GM18861 (cell line): Measurements from ENCODE around the gene KIF4A.
A peak's percentile ranks its signal among the peaks of the same experiment; 100 is the strongest.

Source experiments
- ATAC-seq: cut with Tn5 transposase; IDR thresholded peaks from one replicate; pipeline ENCODE4 v1.9.1; 2021; ENCODE audit not compliant: unreplicated experiment

Gene KIF4A

DNA sequence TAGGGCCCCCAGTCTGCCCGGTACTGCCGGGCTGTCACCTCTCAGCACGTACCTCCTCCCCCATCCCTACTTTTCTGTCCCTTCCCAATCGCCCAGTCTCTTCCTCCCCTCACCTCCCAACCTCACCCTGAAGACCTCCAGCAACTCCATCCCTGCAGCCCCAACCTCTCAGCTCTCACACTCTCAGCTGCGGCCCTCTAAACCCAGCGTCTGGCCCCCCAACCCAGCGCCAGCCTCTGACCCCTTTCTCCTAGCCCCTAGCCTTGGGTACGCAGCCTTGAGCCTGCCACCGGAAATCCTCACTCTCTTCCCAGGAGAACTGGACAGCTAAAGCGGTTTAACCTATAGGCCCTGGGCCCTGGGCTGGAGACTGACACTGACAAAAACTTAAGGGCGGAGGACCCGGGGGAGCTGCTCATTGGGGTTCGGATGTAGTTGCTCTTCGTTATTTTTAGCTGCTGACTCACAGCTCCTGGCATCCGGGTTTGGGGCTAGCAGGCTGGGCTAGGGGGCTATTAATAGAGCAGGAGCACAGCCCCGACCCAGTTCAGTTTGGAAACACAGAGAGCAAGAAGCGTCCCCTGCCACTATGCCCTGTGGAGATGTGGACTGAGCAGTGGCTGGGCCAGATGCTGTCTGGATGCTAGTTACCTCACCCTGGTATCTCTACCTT lies 145.1 kb downstream of the KIF4A start:
- ATAC-seq = no peak

DNA sequence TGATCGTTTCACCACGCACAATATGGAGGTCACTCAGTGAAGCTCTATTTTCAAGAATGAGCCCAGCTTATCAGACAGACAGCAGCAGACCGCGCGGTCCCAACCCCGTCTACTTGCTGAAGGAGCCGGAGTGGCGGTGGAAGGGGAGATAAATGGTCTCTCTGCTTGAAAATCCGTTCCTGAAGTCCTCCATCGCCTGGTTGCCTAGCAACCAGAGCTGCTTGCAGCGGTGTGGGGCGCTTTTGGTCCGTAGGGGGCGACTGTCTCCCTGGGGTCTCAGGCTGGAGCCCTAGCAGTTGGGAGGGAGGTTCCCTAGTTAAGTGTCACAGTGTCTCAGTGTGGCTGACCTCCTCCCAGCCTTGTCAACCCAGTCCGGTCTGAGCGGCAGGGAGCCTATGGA lies 146.4 kb downstream of the KIF4A start:
- ATAC-seq = no peak

DNA sequence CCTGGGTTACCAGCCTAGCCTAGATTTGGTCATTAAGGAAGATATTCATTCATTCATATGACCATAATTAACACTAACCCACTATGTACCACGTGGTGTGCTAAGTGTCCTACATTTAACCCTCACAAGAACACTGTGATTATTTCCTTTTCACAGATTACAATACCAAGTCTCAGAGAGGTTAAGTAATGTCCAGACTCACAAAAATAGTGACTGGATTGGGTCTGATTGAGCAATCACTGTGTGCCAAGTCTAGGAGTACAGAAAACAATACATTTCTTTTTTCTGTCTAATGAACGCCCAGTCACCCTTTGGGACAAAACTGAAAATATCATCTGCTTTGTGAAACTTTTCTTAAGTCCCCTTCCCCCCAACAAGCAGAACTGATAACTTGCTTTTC lies 147.1 kb downstream of the KIF4A start:
- no peak for ATAC-seq

DNA sequence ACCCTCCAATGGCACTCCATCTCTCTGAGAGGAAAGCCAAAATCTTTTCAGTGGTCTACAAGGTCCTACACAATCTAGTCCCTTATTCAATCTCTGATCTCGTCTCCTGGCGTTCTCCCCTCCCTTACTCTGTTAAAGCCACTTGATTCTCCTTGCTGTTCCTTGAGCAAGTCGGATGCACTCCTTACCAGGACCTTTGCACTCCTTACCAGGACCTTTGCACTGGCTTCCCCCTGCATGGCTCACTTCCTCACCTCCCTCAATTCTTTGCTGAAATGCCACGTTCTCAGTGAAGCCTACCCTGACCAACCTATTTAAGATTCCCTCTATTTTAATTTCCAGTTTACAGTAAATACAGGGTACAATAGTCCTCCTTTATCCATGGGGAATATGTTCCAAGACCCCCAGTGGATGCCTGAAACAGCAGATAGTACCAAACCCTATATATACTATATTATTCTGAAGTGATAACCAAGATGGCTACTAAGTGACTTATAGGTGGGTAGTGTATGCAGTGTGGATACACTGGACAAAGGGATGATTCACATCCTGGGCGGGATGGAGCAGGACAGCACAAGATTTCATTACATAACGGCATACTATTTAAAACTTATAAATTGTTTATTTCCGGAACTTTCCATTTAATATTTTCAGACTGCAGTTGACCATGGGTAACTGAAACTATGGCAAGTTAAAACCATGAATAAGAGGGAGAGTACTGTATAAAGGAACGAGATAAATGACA lies 148.2 kb downstream of the KIF4A start:
- ATAC-seq = no peak

DNA sequence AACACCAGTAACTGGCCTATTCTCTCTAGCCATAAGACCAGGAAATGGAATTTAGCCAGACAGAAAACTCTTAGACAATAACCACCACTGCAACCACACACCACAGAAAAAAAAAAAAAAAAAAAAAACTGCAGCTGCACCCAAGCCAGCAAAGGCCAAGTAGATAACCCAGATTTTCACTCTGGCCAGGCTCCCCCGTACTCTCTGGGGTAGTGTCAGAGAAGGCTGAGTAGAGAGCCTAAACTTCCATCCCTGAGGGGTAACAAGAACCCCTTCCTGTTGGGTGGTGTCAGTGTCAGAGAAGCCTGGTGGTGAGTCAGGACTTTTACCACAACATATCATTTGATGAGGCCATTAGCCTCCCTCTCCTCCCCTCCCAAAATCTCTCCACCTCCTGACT lies 149.1 kb downstream of the KIF4A start:
- no peak for ATAC-seq

DNA sequence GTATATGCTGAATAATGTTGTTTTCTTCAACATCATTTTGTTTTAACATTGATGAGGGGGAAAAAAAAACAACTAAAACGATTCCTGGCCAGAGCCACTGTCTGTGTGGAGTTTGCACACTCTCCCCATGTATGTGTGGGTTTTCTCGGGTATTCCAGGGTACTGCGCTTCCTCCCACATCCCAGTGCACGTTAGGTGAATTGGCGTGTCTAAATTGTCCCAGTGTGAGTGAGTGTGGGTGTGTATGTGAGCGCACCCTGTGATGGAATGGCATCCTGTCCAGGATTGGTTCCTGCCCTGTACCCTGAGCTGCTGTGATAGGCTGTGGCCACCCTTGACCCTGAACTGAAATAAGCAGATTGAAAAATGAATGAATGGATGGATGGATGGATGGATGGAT lies 152.3 kb downstream of the KIF4A start:
- ATAC-seq = no peak

DNA sequence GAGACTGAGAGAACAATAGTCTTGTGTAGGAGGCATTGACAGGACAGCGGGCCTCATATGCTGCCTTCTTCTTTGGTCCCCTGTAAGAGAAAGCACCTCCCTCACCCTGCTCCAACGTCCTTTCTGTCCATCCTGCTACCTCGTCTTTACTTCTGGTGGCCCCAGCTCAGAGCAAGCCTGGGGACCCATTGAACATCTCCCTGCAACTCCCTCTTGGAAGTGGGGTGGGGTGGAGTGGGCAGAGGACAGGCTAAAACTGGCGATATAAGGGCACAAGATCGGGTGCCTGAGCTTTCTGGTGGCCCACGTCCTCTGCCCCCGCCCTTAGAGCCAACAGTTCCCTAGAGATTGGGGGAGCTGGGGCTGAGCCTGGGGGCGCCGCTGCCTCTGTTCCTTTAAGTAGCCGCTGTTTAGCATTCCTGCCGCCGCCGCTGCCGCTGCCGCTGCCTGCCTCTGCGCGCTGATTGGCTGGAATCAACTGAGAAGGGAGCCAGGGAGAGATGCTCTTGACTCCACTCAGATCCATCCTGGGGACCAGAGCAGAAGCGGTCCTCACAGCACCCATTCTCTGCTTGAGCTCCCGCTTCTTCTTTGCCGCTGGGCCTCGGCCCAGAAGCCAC lies 154.5 kb downstream of the KIF4A start, which contains the start of gene DLG3:
TSS of gene DLG3 (plus strand) at position 510 of the 620 bp plus-strand sequence. CDS start 367 bp downstream, outside the sequence.
- no peak for ATAC-seq

DNA sequence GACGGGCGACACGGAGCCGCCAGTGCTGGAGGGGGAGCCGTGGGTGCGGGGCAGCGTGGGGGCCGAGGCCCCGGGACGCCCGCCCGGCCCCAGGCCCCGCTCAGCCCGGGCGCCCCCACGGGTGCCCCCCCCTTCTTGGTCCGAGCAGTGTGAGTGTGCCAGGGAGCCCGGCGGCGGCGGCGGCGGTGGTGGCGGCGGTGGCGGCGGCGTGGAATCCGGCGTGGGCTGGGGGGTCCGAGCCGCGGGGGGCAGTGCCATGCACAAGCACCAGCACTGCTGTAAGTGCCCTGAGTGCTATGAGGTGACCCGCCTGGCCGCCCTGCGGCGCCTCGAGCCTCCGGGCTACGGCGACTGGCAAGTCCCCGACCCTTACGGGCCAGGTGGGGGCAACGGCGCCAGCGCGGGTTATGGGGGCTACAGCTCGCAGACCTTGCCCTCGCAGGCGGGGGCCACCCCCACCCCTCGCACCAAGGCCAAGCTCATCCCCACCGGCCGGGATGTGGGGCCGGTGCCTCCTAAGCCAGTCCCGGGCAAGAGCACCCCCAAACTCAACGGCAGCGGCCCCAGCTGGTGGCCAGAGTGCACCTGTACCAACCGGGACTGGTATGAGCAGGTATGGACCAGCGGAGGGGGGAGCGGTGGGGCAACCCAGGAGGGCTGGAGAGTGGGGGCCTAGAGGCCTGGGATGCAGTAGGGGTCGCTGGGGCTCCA lies 155.2 kb downstream of the KIF4A start:
- ATAC-seq = no peak

DNA sequence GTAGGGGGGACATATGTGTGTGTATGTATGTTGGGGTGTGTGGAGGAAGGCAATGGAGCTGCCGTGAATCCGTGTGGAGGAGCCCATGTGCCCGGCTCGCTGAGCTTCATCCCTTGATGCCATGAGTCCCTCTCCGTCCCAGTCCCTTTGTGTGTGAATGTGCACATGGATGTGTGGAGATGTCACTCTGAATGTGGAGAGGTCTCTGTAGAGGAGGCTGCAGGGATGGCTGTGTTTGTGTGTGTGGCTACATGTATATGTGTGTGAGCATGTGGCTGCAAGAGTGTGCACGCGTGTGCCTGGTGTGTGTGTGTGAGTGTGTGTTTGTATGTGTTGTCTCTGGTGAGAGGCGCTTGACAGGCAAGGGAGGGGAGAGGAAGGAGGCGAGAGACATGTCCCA lies 156.0 kb downstream of the KIF4A start:
- no peak for ATAC-seq

DNA sequence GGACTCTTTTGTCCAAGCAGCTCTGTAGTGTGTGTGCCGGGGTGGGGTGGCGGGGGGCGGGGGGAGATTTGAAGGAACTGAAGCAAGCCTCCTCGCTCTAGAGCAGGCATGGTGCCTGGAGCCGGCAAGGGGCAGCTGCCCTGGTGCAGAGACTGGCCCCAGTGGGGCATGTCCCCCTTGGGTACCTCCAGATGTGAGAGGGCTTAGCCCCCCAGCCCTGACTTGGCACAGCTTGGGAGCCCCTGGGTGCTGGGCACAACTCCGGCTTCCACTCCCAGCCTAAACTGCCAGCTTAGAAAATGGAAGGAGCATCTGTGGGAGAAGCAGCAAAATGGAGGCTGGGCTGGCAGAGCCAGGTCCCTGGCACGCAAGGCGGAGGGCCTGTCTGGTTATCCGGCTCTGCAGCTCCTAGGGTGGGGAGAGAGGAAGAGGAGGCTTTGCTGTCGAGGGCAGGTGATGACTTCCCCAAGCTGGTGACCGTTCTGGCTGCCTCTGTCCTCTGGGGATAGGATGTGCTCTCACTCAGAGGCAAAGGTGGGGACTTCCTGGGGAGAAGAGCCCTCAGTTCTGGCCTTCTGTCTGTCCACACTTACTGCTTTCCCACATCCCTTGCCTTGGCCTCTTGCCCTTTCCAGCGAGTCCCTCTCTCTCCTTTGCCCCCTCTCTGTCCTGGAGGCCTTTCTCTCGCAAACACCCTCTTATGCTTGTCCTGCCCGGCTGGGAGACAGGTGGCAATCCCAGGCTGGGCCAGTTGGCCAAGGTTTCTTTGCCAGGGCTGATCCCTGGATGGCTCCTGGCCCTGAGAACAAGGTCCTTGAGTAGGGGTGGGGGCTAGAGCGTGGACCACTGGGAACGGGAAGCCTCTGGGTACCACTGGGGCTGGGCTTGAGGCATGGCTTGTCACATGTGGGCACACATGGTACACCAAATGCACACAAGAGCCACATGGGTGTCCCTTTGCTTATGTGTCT lies 156.8 kb downstream of the KIF4A start:
- no peak for ATAC-seq

DNA sequence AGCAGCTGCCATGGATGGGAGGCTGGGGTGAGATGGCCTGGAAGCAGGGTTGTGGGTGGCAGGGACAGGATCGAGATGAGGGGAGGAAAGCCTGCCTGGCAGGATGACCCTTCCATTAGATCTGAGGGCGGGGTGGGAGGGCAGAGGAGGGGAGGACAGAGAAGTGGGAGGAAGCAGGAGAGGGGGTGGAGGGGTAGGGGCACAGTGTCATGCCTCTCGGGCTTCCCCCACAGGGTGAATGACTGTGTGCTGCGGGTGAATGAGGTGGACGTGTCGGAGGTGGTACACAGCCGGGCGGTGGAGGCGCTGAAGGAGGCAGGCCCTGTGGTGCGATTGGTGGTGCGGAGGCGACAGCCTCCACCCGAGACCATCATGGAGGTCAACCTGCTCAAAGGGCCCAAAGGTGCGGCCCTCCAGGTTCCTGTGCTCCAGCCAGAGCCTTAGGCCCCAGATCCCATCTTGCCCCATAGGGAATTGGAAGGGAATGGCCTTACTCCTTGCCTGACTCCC lies 159.6 kb downstream of the KIF4A start:
- no peak for ATAC-seq

DNA sequence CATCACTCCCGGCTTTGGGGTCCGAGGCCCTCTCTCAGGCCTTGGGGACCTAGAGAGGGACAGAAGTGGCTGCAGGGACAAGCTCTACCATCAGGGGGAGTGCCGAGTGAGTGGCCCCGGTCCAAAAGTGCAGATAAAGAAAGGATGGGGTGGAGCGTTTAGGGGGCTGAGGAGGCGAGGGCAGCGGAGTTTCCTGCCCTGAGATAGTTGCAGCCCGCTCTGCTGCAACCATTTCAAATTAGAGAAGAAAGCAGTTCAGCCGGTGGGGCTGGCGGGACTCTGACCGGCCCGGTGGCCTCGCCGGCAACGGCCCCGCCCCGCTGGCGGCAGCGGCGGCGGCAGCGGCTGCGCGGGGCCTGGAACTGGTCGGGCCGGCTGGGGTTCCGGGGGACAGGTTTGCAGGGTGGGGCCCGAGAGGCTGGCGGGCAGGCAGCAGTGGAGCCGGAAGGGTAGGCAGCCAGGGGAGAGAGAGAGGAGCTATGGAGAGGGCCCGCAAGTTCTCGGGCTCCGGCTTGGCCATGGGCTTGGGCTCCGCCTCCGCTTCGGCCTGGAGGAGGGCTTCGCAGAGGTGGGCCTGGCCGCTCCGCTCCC lies 162.3 kb downstream of the KIF4A start:
- ATAC-seq = no peak

DNA sequence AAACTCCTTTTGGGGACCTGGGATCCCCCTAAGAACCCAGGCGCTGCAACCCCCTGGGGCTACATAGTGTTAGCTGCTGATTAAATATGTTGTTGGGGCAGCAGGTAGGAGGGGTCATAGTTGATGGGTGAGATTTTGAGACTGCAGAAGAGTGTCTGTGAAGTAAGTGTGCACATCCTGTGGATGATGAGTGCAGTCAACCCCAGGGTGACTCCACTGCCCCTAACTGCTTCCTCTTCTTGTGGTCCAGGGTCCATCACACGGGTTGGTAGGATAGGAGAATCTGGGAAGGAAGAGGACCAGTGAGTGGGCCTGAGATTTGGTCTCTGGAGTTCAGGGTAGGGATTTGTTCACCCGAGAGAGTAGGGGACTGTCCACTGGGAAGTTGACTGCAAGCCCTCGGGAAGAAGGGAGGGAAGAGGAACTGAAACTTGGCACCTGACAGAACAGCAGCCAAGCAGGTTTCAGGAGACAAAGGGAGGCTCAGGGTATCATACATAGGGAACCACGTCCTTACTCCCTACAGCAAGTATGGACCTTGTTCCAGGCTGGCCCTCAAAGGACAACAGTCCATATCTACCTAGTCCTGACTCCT lies 163.2 kb downstream of the KIF4A start:
- ATAC-seq = no peak

DNA sequence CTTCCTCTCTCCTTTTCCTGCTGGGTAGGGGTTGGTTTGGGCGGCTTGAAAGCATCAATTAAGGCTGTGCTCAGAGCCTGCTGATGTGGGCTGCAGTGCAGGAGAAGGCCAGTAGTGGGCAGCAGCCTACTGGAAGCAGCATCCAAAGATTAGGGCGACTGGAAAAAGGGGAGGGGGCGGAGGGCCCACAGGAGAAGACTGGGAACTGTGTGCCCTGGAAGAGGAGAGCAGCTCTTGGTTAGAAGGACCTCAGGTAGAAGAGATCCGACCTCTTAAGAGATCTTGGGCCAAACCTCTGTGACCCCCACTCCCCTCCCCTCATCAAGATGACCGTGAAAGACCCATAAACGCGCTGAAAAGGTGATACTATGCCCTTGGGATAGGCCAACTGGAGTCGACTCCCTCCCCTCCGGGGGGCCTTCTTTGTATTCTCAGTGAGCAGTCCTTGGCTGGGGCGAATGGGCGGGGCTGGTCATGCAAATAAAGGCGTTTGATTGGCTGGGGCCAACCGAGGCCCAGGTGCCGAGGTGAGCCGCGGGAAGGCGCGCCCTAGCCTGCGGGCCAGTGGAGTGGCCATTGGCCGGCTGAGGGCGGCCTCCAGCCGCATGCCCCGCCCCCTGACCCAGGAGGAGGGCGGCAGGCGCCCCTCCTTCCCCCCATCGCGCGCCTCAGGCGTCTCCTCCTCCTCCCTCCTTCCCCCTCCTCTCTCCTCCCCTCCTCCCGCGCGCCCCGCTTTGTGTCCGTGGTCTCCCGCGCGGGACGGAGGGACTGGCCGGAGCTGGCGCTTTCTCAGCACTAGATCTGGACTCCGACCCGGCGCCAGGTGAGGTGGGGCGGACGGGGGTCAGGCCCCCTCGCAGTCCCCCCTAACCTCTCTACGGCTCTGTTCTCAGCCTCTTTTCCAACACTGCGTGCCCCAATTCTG lies 164.8 kb downstream of the KIF4A start:
- peak; percentile 56 for ATAC-seq

DNA sequence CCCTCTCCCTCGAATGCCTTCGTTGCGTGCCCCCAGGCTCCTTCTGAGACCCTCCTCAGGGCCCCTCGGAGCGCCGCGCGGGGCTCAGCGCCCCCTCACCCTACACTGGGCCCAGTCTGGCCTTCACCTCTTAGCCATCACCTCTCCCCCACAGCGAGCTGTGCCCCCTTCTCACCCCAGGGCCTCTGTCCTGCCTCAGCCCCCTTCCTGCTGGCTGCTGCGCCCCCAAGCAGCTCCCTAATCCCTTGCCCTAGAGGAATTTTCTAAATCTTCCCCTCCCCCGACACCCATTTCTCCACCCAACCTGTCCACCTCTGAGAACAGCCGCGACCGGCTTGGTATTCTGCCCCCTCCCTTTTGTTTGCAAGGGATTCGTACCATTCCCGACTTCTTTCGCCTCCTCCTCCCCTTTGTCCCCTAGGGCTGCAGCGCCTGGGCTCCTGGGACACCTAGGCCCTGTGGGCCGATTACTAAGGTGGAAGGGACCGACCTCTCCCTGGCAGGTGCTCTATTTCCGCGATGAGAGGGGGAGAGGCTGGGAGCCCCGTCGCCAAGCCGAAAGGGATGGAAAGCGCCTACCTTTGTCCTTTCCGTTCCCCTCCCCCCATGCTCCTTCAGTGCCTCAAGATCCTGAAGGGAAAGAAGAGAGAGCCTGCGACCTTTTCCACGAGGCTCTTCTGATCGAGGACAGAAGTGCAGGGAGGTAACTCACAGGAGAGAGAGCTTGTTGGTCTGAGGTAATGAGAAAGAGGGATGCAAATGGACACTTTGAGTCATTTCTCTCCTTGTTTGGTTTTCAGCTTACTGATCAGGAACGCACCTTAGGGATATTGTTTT lies 165.7 kb downstream of the KIF4A start:
- no peak for ATAC-seq

DNA sequence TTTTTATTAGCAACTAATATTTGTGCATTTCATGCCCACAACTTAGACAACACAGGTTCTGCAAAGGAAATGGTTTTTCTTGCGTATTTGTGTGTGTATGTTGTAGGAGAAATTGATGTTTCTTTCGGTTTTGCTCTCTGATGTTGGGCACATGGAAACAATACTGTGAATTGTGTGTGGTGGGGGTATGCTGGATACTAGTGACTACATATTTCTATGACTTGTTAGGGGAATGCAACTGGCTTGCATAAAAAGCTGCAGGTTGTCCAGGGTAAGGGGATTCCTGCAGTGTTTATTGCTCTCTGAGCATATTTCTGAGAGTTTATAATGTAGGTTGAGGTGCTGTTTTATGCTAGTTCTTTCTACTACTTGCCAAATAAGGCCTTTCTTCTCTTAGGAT lies 166.4 kb downstream of the KIF4A start:
- no peak for ATAC-seq

DNA sequence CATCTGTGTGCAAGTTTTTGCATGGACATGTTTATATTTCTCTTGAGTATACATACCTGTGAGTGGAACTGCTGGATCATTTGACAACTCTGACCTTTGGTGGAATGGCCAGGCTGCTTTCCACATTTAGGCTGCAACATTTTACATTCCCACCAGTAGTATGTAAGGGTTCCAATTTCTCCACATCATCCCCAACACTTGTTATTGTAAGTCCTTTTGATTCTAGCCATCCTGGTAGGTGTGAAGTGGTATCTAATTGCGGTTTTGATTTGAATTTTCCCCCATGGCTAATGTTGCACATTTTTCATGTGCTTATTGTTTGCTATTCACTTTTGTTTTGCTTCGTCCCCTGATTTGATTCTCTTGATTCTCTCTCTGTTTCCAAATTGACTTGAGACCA lies 171.1 kb downstream of the KIF4A start:
- no peak for ATAC-seq
